RWPE2 (cell line): ENCODE results near the gene DMXL2.
"Not testable (repeated sequence)": the region's sequence is repeated elsewhere in the genome, so short reads cannot be mapped to it uniquely, and the experiment has no call there.

ENCODE experiments used
- ATAC-seq: fragments of 200-7000 bp; cut with Tn5 transposase; 3 replicates; pipeline ENCODE4 v1.9.1; 2021; ENCODE audit warnings: low read depth
- DNase-seq: peaks from one replicate; pipeline ENCODE4 v3.0.0-alpha.2; 2020; ENCODE audit warnings: low spot score
- H3K27ac ChIP-seq: fragments of 450-650 bp; 2 replicates; pipeline ENCODE4 v1.5.1; 2017; ENCODE audit warnings: mild to moderate bottlenecking; ENCODE audit not compliant: poor library complexity, severe bottlenecking
- H3K27me3 ChIP-seq: fragments of 250-450 bp; sonication (Bioruptor Pico); 2 replicates; pipeline ENCODE4 v1.5.1; 2021; ENCODE audit warnings: mild to moderate bottlenecking, moderate library complexity; ENCODE audit not compliant: insufficient read depth, poor library complexity, severe bottlenecking
- H3K36me3 ChIP-seq: fragments of 250-450 bp; sonication (Bioruptor Pico); 2 replicates; pipeline ENCODE4 v1.5.1; 2020; ENCODE audit warnings: low read depth, mild to moderate bottlenecking, moderate library complexity
- H3K4me1 ChIP-seq: fragments of 250-450 bp; sonication (Bioruptor Pico); 2 replicates; pipeline ENCODE4 v1.5.1; 2021; ENCODE audit warnings: mild to moderate bottlenecking, moderate library complexity; ENCODE audit not compliant: insufficient read depth, poor library complexity, severe bottlenecking
- H3K4me3 ChIP-seq: fragments of 250-450 bp; sonication (Bioruptor Pico); 2 replicates; pipeline ENCODE4 v1.5.1; 2021; ENCODE audit warnings: mild to moderate bottlenecking, moderate library complexity; ENCODE audit not compliant: severe bottlenecking
- H3K9me3 ChIP-seq: fragments of 250-450 bp; sonication (Bioruptor Pico); 2 replicates; pipeline ENCODE4 v1.5.1; 2021; ENCODE audit warnings: mild to moderate bottlenecking, moderate library complexity; ENCODE audit not compliant: severe bottlenecking
- CTCF ChIP-seq: fragments of 450-650 bp; IDR thresholded peaks from one replicate; pipeline ENCODE4 v1.5.1; 2017; ENCODE audit warnings: mild to moderate bottlenecking, moderate library complexity; ENCODE audit not compliant: poor library complexity, severe bottlenecking

The DMXL2 gene

GRCh38 chr15:51450001-51450400, 172.6 kb downstream of the DMXL2 start:
- DNase-seq: peak; percentile 86
- peaks cover 20% of the 10 kb centered on the region for H3K4me1 ChIP-seq
- peaks cover 27% of the 10 kb centered on the region for H3K36me3 ChIP-seq
- no peaks in the 10 kb centered on the region for H3K27me3 ChIP-seq
- no peak for TF ChIP-seq CTCF
- H3K4me3 ChIP-seq: no peak overlapping the region
- ATAC-seq: peak; percentile 99
- peak overlapping the region; percentile 54 for H3K27ac ChIP-seq
- H3K9me3 ChIP-seq: no peaks in the 10 kb centered on the region

DNA sequence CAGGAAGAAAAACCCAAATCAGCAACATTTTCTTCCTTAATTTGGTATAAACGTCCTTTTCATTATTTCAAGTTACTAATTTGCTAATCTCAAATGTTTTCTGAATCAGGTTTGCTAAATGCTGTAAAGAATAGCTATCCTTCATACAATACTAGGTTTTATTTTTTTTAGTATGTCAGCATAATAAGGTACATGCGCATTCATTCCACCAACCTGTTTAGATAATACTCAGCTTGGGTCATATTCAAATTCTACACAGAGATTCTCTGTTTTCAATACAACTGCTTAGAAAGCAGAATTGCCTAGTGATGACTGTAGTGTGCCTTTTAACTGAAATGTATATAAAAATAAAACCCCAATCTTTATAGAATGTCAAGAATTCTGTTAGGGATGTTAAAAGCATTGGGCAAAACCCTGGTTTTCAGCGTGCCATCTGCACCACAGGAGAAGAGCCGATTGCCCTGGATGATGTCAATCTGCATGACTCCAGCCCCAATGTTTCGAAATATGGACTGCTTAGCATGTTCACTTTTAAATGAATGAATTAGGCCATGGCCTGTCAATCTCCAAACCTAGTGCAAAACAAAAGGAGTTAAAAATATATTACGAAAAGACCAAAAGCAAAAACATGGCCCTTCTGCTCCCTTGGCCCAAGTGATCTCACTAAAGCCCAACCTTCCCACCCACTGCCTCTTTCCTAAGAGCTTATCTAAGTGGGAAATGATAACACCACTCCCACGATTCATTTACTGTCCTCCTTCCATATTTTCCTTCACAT, 173.8 kb downstream of the DMXL2 start:
- H3K9me3 ChIP-seq: no peaks in the 10 kb centered on the region
- no peaks in the 10 kb centered on the region for H3K27me3 ChIP-seq
- DNase-seq (no peak), ATAC-seq (no peak)
- H3K4me1 ChIP-seq: peaks cover 20% of the 10 kb centered on the region
- H3K36me3 ChIP-seq: peaks cover 26% of the 10 kb centered on the region
- TF ChIP-seq CTCF: no peak
- no peak overlapping the region for H3K4me3 ChIP-seq
- peak overlapping the region; percentile 54 for H3K27ac ChIP-seq

DNA sequence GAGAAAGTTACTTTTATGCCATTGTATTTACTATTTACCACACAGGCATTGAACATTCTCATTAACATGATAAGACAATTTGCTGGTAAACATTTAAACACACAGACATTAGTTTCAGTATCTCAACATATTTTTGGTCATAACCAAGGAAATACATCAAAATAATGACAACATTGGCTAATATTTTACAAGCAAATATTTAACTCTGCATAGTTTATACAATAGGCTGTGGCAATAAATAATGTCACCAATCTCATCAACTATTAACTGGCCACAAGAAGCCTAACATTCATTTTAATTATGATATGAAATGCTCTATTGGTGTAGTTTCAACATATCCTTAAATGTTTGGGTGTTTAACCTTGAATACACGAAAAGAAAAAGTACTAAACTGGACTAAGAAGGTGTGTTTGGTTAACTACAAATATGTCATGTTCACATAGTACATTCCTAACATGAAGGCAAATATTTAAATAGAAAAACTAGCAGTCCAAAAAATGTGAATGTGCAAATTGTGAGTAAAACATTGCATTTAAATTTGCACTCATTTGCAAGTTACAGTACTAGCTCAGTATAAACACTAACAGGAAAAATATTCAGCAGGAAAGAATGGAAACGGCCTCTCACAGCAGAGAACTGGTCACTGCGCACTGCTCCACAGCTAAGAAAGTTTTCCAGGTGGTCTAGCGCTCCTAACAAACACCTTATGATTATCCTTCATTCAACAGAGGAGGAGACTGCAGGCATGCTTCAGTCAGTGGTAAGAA, 174.5 kb downstream of the DMXL2 start:
- H3K36me3 ChIP-seq: peaks cover 26% of the 10 kb centered on the region
- no peaks in the 10 kb centered on the region for H3K27me3 ChIP-seq
- no peak for TF ChIP-seq CTCF
- peaks cover 20% of the 10 kb centered on the region for H3K4me1 ChIP-seq
- no peak for ATAC-seq
- no peaks in the 10 kb centered on the region for H3K9me3 ChIP-seq
- DNase-seq: no peak
- H3K27ac ChIP-seq: no peak overlapping the region
- no peak overlapping the region for H3K4me3 ChIP-seq

DNA sequence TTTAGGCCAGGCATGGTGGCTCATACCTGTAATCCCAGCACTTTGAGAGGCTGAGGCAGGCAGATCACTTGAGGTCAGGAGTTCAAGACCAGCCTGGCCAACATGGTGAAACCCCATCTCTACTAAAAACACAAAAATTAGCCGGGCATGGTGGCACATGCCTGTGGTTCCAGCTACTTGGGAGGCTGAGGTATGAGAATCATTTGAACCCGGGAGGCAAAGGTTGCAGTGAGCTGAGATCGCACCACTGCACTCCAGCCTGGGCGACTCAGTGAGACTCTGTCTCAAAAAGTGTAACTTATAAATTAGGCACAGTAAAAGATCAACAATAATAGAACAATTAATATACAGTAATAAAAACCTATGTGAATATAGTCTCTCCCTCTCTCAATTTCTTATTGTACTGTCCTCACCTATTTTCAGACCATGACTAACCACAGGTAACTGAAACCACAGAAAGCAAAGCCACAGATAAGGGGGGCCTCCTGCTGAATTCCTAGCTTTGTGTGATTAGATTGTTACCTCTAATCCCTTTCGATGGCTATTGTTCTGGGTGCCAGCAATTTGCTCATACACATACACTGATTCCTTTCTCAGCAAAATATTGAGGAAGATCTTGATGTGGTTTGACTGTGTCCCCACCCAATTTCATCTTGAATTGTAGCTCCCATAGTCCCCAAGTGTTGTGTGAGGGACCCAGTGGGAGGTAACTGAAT, 176.4 kb downstream of the DMXL2 start:
- H3K9me3 ChIP-seq, DNase-seq, H3K27ac ChIP-seq, H3K27me3 ChIP-seq, H3K4me3 ChIP-seq: not testable (repeated sequence)
- Histone ChIP-seq H3K4me1 (peaks cover 20% of the 10 kb centered on the region), H3K36me3 (peaks cover 26% of the 10 kb centered on the region)
- peak; percentile 35 for ATAC-seq

- no peaks in the 10 kb centered on the region for H3K9me3 ChIP-seq
- no peak for TF ChIP-seq CTCF
- DNase-seq: no peak
Observed at GRCh38 chr15:51444807-51445206, 177.8 kb downstream of the DMXL2 start.

More at GRCh38 chr15:51444807-51445206, 177.8 kb downstream of the DMXL2 start:
- Histone ChIP-seq H3K36me3 (peaks cover 25% of the 10 kb centered on the region), H3K27ac (no peak overlapping the region), H3K27me3 (no peaks in the 10 kb centered on the region), H3K4me3 (no peak overlapping the region), H3K4me1 (peaks cover 10% of the 10 kb centered on the region)
- no peak for ATAC-seq
